ENCODE measurements around the gene FMNL2.

The FMNL2 gene

GRCh38 chr2:152406836-152407161 lies 71.8 kb downstream of the FMNL2 start:
- no peak for DNase-seq

- no peak for DNase-seq
These were observed 72.3 kb downstream of the FMNL2 start for GRCh38 chr2:152407204-152407721.

GRCh38 chr2:152407806-152408205 lies 72.8 kb downstream of the FMNL2 start:
- DNase-seq = no peak

GRCh38 chr2:152408254-152408653 lies 73.3 kb downstream of the FMNL2 start:
- DNase-seq = no peak

- no peak for DNase-seq
These were observed 74.6 kb downstream of the FMNL2 start for GRCh38 chr2:152409386-152410164.

- peak; percentile 11 to 39 for DNase-seq
These were observed 75.2 kb downstream of the FMNL2 start for GRCh38 chr2:152410165-152410597.

- DNase-seq = peak; percentile 32 to 47
These were observed 76.2 kb downstream of the FMNL2 start for GRCh38 chr2:152411154-152411553.

GRCh38 chr2:152413228-152414030 lies 78.5 kb downstream of the FMNL2 start:
- no peak for DNase-seq

GRCh38 chr2:152415231-152415642 lies 80.3 kb downstream of the FMNL2 start:
- DNase-seq = no peak

- DNase-seq = no peak
These were observed 80.8 kb downstream of the FMNL2 start for GRCh38 chr2:152415796-152416195.

- no peak for DNase-seq
These were observed 83.7 kb downstream of the FMNL2 start for GRCh38 chr2:152418688-152419087.

GRCh38 chr2:152419944-152420343 lies 85.0 kb downstream of the FMNL2 start:
- no peak for DNase-seq

GRCh38 chr2:152420363-152420762 lies 85.4 kb downstream of the FMNL2 start:
- DNase-seq = no peak

GRCh38 chr2:152420936-152421335 lies 86.0 kb downstream of the FMNL2 start:
- no peak for DNase-seq

GRCh38 chr2:152421521-152422370 lies 86.8 kb downstream of the FMNL2 start:
- peak; percentile 85 to 95 for DNase-seq

GRCh38 chr2:152423684-152424083 lies 88.7 kb downstream of the FMNL2 start:
- no peak for DNase-seq

GRCh38 chr2:152425765-152426727 lies 91.1 kb downstream of the FMNL2 start:
- DNase-seq = no peak

GRCh38 chr2:152426801-152427200 lies 91.8 kb downstream of the FMNL2 start:
- no peak for DNase-seq

GRCh38 chr2:152427902-152428301 lies 92.9 kb downstream of the FMNL2 start:
- no peak for DNase-seq

GRCh38 chr2:152428800-152429582 lies 94.0 kb downstream of the FMNL2 start:
- no peak for DNase-seq

GRCh38 chr2:152430876-152431275 lies 95.9 kb downstream of the FMNL2 start:
- DNase-seq = no peak
